ENCODE data around the gene CHD9.
"Not testable (repeated sequence)": the region's sequence is repeated elsewhere in the genome, so short reads cannot be mapped to it uniquely, and the experiment has no call there.

Gene CHD9

DNA sequence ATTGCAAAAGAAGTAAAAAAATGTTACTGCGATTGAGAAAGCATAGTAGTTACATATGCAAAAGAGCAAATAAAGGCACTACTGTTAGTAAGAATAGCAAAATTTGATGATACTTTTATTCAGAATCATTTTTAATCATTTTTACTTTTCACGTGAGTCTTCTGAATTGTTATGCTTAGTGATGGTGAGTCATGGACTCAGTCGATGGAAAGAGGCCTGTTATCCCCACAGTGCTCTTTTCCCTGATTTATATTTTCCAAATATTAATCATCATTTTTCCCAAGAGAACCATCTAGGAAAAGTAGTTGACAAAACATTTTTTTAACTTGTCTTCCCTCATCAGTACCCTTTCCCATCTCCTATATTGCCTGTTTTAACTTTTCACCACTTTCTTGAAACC, 181.1 kb downstream of the CHD9 start:
- H3K36me3 Mint-ChIP-seq: peaks cover 29% of the 10 kb centered on the region
- no peak overlapping the region for H3K27ac Mint-ChIP-seq
- no peaks in the 10 kb centered on the region for H3K4me1 Mint-ChIP-seq (ENCODE audit: low read depth)
- H3K9me3 Mint-ChIP-seq (ENCODE audit: low read depth): no peaks in the 10 kb centered on the region
- no peak overlapping the region for H3K4me3 Mint-ChIP-seq
- no peaks in the 10 kb centered on the region for H3K27me3 Mint-ChIP-seq

DNA sequence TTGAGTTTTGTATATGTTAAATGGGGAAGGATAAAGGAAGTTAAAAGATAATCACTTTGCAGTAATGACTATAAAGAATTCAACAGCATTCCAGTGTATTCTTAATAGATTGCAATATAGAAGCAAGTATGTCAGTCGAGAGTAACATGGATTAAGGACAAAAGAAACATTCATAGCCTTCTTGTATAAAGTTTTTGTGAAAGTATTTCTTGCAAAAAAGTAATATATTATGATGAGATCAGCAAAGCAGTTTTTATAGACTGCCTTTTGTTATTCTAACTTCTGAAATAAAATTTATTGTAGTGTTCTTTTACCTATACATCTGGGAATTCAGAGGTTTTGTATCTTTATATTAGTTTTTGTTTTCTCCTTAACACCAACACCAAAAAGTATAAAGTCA, 194.5 kb downstream of the CHD9 start:
- H3K36me3 Mint-ChIP-seq: peaks cover 22% of the 10 kb centered on the region
- H3K9me3 Mint-ChIP-seq (ENCODE audit: low read depth): no peaks in the 10 kb centered on the region
- no peaks in the 10 kb centered on the region for H3K4me1 Mint-ChIP-seq (ENCODE audit: low read depth)
- H3K4me3 Mint-ChIP-seq: no peak overlapping the region
- H3K27me3 Mint-ChIP-seq: no peaks in the 10 kb centered on the region
- H3K27ac Mint-ChIP-seq: no peak overlapping the region

DNA sequence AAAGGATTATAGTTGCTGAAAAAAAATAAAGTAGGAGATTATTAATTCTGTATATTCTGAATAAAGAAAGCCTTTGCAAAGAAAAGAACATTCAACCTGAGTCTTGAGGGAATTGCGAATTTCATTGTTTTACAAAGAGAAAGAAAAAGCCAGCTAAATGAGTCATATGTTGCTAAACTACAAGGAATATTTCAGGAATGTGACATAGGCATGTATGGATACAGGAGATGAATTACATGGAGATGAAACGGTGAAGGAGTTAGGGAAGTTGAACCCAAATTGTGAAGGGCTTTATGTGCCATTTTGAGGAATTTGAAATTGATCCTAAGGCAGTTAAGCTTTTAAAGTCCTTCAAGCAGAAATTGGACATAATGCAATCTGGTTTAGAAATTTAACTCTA, 202.2 kb downstream of the CHD9 start:
- Mint-ChIP-seq H3K27me3 (no peaks in the 10 kb centered on the region), H3K4me3 (no peak overlapping the region), H3K36me3 (peaks cover 33% of the 10 kb centered on the region), H3K27ac (no peak overlapping the region), H3K4me1 (ENCODE audit: low read depth) (no peaks in the 10 kb centered on the region), H3K9me3 (ENCODE audit: low read depth) (no peaks in the 10 kb centered on the region)

DNA sequence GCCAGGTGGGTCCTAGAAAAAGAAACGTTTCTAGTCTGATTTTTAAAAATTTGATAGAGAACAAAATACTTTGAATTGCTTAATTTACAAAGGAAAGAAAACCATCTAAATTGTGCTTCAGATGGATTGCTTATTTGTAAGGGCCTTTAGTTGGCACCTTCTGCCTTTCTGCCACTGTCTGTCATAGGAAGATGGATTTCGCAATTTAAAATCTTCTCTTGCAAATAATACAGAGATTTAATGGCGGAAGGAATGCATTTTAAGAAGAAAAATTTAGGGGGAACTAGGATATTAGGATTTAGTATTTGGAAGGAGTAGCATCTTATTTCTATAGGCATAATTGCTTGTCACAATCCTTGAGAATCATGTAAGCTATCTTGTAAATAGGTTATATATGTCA, 204.0 kb downstream of the CHD9 start:
- no peak overlapping the region for H3K4me3 Mint-ChIP-seq

DNA sequence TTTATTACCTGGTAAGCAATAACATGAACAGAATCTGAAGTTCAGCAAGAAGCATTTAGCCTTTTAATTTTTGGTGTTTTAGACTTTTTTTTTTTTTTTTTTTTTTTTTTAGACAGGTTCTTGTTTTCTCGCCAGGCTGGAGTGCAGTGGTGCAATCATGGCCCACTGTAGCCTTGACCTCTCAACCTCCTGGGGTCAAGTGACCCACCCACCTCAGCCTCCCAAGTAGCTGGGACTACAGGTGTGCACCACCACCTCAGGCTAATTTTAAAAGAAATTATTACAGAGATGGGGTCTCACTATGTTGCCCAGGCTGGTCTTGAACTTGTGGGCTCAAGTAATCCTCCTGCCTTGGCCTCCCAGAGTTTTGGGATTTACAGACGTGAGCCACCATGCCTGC, 206.5 kb downstream of the CHD9 start:
- H3K27ac Mint-ChIP-seq: no peak overlapping the region
- peaks cover 18% of the 10 kb centered on the region for H3K36me3 Mint-ChIP-seq
- H3K4me3 Mint-ChIP-seq: no peak overlapping the region
- no peaks in the 10 kb centered on the region for H3K4me1 Mint-ChIP-seq (ENCODE audit: low read depth)
- H3K27me3 Mint-ChIP-seq: no peaks in the 10 kb centered on the region
- no peaks in the 10 kb centered on the region for H3K9me3 Mint-ChIP-seq (ENCODE audit: low read depth)

More for the DNA sequence above, 204.0 kb downstream of the CHD9 start:
- Mint-ChIP-seq H3K4me1 (ENCODE audit: low read depth) (no peaks in the 10 kb centered on the region), H3K9me3 (ENCODE audit: low read depth) (no peaks in the 10 kb centered on the region), H3K27me3 (no peaks in the 10 kb centered on the region), H3K36me3 (peaks cover 25% of the 10 kb centered on the region), H3K27ac (no peak overlapping the region)

DNA sequence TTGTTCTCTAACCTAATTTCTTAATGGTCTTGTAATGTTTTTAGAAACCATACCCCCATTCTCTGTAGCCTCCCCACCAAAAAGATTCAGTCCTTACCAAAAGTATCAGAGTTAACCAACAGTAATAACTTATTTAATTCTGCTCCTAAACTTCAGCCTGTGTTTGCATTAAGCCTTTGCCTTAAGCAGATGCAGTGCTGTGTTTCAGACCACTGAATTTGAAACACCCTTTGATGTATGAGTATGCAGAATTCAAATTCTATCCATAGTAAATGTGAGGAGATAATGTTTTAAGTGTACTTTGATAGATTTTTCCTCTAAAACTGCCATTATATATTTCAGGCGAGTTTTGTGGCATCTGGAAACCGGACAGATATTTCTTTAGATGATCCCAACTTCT, 207.9 kb downstream of the CHD9 start:
- no peak overlapping the region for H3K4me3 Mint-ChIP-seq
- no peak overlapping the region for H3K27ac Mint-ChIP-seq
- peaks cover 12% of the 10 kb centered on the region for H3K36me3 Mint-ChIP-seq
- no peaks in the 10 kb centered on the region for H3K27me3 Mint-ChIP-seq
- no peaks in the 10 kb centered on the region for H3K9me3 Mint-ChIP-seq (ENCODE audit: low read depth)
- no peaks in the 10 kb centered on the region for H3K4me1 Mint-ChIP-seq (ENCODE audit: low read depth)

DNA sequence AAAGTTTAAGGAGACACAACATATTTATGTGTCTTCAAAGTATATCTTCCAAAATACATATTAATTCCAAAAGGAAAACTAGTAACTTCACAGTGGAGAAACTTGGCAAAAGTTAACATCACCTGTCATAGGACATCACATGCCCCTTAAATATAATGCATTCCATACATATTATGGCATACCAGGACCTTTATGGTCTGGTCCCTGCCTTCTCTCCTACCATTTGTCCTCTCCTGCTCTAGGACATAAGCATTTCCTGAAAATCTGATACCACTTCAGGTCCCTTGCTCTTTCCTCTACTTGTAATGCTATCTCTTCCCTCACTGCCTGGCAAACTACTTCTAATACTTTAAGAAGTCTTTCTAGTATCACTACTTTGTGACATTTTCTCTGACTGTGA, 211.4 kb downstream of the CHD9 start:
- peaks cover 7% of the 10 kb centered on the region for H3K36me3 Mint-ChIP-seq
- H3K27ac Mint-ChIP-seq: no peak overlapping the region
- H3K9me3 Mint-ChIP-seq (ENCODE audit: low read depth): no peaks in the 10 kb centered on the region
- H3K4me3 Mint-ChIP-seq: no peak overlapping the region
- no peaks in the 10 kb centered on the region for H3K4me1 Mint-ChIP-seq (ENCODE audit: low read depth)
- H3K27me3 Mint-ChIP-seq: no peaks in the 10 kb centered on the region

DNA sequence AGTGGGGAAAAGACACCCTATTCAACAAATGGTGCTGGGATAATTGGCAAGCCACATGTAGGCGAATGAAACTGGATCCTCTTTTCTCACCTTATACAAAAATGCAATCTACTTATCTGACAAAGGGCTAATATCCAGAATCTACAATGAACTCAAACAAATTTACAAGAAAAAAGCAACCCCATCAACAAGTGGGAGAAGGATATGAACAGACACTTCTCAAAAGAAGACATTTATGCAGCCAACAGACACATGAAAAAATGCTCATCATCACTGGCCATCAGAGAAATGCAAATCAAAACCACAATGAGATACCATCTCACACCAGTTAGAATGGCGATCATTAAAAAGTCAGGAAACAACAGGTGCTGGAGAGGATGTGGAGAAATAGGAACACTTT, 223.7 kb downstream of the CHD9 start:
- H3K4me3 Mint-ChIP-seq; H3K27me3 Mint-ChIP-seq; H3K27ac Mint-ChIP-seq; H3K4me1 Mint-ChIP-seq (ENCODE audit: low read depth); H3K9me3 Mint-ChIP-seq (ENCODE audit: low read depth): not testable (repeated sequence)
- H3K36me3 Mint-ChIP-seq: peaks cover 12% of the 10 kb centered on the region

DNA sequence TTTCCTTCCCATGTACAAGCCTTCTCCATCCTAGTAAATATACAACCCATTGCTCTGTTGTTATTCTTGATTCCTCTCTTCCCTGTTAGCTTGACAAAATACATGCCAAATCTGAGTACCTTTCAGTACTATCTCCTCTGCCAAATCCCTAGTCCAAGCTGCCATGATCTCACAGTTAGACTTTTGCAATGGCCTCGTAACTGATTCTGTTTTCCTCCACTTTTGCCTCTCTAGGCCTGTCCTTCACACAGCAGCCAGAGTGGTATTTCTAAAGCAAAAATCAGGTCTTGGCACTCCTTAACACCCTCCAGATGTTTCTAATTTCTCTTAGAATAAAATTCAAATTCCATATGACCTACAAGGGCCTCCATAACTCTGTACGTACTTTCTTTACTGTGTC, 226.5 kb downstream of the CHD9 start:
- no peaks in the 10 kb centered on the region for H3K4me1 Mint-ChIP-seq (ENCODE audit: low read depth)
- H3K27ac Mint-ChIP-seq: no peak overlapping the region
- H3K36me3 Mint-ChIP-seq: peaks cover 14% of the 10 kb centered on the region
- H3K4me3 Mint-ChIP-seq: no peak overlapping the region
- H3K9me3 Mint-ChIP-seq (ENCODE audit: low read depth): no peaks in the 10 kb centered on the region
- H3K27me3 Mint-ChIP-seq: no peaks in the 10 kb centered on the region

DNA sequence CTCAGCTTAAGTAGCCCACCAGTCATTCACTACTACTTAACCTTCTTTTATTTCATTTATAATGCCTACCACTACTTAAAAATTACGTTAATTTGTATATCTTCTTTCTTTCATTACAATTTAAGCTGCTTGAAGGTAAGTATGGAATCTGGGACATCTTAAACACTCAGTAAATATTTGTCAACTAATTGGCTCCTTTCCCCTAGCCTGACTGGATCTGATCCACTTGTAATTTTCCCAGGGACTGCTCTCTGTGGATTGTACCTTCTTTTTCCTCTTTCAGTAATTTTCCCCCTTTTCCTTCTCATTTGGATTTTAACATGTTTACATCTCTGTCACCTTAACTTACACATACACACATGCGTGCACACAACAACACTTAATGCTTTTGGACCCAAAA, 227.1 kb downstream of the CHD9 start:
- H3K36me3 Mint-ChIP-seq: peaks cover 16% of the 10 kb centered on the region
- no peaks in the 10 kb centered on the region for H3K27me3 Mint-ChIP-seq
- H3K27ac Mint-ChIP-seq: no peak overlapping the region
- no peaks in the 10 kb centered on the region for H3K9me3 Mint-ChIP-seq (ENCODE audit: low read depth)
- H3K4me1 Mint-ChIP-seq (ENCODE audit: low read depth): no peaks in the 10 kb centered on the region
- no peak overlapping the region for H3K4me3 Mint-ChIP-seq

DNA sequence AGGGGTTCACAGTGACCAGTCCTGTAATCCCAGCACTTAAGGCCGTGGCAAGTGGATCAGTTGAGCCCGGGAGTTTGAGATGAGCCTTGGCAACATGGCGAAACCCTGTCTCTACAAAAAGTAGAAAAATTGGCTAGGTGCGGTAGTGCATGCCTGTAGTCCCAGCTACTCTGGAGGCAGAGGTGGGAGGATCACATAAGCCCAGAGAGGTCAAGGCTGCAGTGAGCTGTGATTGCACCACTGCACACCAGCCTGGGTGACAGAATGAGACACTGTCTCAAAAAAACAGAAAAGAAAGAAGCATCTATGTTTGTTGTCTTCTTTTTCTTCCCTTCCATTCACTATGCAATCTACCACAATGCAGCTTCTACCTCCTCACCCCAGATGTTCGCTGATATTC, 227.5 kb downstream of the CHD9 start:
- Mint-ChIP-seq H3K9me3 (ENCODE audit: low read depth) (no peaks in the 10 kb centered on the region), H3K27ac (no peak overlapping the region), H3K36me3 (peaks cover 16% of the 10 kb centered on the region), H3K4me1 (ENCODE audit: low read depth) (no peaks in the 10 kb centered on the region), H3K27me3 (no peaks in the 10 kb centered on the region), H3K4me3 (no peak overlapping the region)

DNA sequence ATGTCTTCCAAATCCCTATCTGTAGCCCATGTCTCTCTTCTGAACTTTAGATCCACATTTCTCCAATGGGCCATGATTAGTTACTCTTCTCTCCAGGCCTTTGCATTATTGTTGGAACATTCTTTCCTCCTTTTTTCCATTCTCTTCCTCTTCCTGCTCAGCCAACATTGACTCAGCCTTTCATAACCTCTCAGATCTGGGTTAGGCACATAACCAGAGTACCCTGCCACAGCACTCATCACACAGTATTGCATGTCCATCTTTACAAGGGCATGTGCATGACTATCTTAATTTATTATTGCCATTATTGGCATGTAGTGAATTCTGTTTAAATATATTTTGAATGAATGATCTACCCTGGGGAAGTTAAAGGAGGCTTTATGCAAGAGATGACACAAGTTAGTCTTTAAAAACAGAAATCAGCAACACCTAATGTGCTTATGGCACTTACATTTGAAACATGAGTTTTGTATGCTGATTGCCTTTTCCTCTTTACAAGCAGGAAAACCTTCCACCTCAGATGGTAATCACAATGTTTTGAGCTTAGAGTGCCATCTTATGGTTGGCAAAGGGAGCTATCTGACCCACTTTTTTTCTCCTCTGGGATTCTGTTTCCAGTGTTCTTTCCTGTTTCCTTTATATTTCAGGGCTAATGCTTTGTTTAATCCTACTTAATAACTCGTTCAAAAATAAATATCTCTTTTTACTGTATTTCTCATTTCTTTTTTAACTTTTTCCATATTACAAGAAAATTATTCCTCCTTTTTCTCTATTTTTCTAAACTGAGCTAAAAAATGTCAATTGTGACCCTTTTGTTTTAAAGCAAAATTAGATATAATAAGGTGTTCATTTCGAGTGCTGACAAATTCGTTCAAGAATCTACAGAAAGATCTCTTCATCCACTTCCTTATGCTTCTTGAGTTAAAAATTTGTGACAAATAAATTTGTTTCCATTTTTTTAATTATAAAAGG, 228.5 kb downstream of the CHD9 start:
- no peaks in the 10 kb centered on the region for H3K27me3 Mint-ChIP-seq
- peaks cover 10% of the 10 kb centered on the region for H3K36me3 Mint-ChIP-seq
- no peaks in the 10 kb centered on the region for H3K4me1 Mint-ChIP-seq (ENCODE audit: low read depth)
- no peaks in the 10 kb centered on the region for H3K9me3 Mint-ChIP-seq (ENCODE audit: low read depth)
- no peak overlapping the region for H3K27ac Mint-ChIP-seq
- H3K4me3 Mint-ChIP-seq: no peak overlapping the region

DNA sequence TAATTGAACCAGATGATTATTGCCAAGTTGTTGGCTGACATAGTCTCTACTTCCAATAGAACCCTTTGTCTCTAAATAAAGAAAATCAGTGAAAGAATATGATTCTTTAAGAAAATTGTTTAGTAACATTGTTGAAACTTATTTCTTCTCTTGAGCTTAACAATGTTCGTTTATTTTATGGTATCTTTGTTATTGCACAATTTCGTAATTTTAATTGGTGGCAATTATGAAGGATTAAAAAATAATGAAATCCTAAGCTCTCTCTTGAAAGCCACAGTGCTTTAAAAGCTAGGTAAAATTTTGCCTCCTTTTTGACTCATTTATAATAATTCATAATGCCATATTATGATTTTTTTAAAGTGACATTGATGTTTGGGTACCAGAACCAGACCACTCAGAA, 230.4 kb downstream of the CHD9 start:
- Mint-ChIP-seq H3K4me1 (ENCODE audit: low read depth) (no peaks in the 10 kb centered on the region), H3K27ac (no peak overlapping the region), H3K36me3 (peaks cover 14% of the 10 kb centered on the region), H3K4me3 (no peak overlapping the region), H3K9me3 (ENCODE audit: low read depth) (no peaks in the 10 kb centered on the region), H3K27me3 (no peaks in the 10 kb centered on the region)

DNA sequence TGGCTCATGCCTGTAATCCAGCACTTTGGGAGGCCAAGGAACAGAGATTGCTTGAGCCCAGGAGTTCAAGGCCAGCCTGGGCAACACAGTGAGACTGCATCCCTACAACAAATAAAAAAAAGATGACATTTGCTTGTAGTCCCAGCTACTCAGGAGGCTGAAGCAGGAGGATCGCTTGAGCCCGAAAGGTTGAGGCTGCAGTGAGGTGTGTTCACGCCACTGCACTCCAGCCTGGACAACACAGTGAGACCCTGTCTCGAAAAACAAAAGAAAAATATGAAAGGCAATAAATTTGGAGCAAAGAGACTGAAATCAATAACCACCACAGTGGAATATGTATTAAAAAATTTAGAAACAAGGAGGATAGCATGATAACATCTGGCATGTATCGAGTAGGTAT, 235.7 kb downstream of the CHD9 start:
- H3K36me3 Mint-ChIP-seq: peaks cover 20% of the 10 kb centered on the region
- no peak overlapping the region for H3K27ac Mint-ChIP-seq
- H3K4me1 Mint-ChIP-seq (ENCODE audit: low read depth): no peaks in the 10 kb centered on the region
- H3K9me3 Mint-ChIP-seq (ENCODE audit: low read depth): no peaks in the 10 kb centered on the region
- H3K27me3 Mint-ChIP-seq: no peaks in the 10 kb centered on the region
- no peak overlapping the region for H3K4me3 Mint-ChIP-seq

DNA sequence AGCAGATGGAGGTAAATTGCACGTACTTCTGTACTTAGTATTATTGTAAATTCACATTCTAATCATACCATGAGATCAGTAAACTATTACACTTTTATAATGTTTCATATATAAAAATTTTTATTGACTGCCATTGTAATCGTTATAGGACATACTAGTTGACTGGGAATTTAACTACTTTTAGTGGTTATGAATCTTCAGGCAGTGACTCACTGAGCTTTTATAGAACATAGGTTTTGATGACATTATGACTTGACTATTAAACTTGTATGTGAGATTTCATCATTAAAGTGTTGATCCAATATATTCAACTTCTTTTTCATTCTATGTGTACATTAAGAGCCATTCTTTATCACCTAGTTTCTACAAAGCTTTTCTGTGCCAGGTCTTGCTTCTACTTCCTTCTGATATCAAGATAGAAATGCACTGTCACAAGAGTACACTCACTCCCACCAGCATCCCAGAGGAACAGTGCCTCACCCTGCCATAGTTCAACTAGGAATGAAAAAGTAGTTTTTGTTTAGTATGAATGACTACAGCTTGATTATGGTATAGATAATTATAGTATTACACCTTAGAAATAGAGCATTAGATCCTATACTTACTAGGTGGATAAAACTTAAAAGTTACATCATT, 237.1 kb downstream of the CHD9 start:
- Mint-ChIP-seq H3K36me3 (peaks cover 16% of the 10 kb centered on the region), H3K27ac (no peak overlapping the region), H3K9me3 (ENCODE audit: low read depth) (no peaks in the 10 kb centered on the region), H3K4me1 (ENCODE audit: low read depth) (no peaks in the 10 kb centered on the region), H3K27me3 (no peaks in the 10 kb centered on the region), H3K4me3 (no peak overlapping the region)

DNA sequence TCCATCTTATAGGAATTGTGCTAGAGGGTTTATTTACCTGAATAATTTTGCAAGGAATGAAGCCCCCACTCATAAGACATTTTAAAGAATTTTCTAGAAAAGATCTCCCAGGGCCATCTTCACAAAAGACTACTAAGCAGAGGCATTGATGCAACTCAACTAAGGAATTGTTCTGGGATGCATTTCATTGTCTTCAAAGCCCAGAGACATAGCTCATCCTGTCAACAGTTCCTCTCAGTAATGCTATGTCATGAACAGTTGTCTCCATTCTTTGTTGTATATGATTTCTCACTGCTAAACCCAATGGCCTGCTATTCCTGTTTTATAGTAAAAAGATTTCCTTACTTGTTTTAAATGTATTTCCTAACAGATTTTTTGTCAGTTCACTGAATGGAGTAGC, 242.7 kb downstream of the CHD9 start:
- peaks cover 15% of the 10 kb centered on the region for H3K36me3 Mint-ChIP-seq
- H3K9me3 Mint-ChIP-seq (ENCODE audit: low read depth): no peaks in the 10 kb centered on the region
- H3K4me3 Mint-ChIP-seq: no peak overlapping the region
- H3K4me1 Mint-ChIP-seq (ENCODE audit: low read depth): no peaks in the 10 kb centered on the region
- no peaks in the 10 kb centered on the region for H3K27me3 Mint-ChIP-seq
- H3K27ac Mint-ChIP-seq: no peak overlapping the region
